WTC11 (cell line): Measurements from ENCODE around the gene MIER2. TPM values are rescaled to one million over a fixed set of nuclear protein-coding genes. Genes with fewer than 3 reads are reported as not detected.

Source experiments
- ATAC-seq: fragments of 200-7000 bp; cut with Tn5 transposase; 2 replicates; pipeline ENCODE4 v1.10.0; 2021; ENCODE audit warnings: mild to moderate bottlenecking, moderate library complexity
- CTCF ChIA-PET: fragments of 300-600 bp; sonication (Branson Sonifier 250); formaldehyde crosslinking; loops from one replicate; lab custom pipeline; 2021; ENCODE audit warnings: antibody characterized with exemption; lab: Charles Lee
- POLR2A ChIA-PET: fragments of 350-600 bp; sonication (Branson Sonifier 250); formaldehyde crosslinking; loops from one replicate; lab custom pipeline; 2021; ENCODE audit warnings: antibody characterized with exemption; lab: Charles Lee
- DNase-seq: peaks from one replicate; pipeline ENCODE4 v3.0.0; 2021; ENCODE audit warnings: low spot score
- H3K27ac Mint-ChIP-seq: 2 replicates; pipeline ENCODE4 v1.8.0; 2021; ENCODE audit warnings: mixed read lengths
- H3K27me3 Mint-ChIP-seq: 2 replicates; pipeline ENCODE4 v1.8.0; 2021; ENCODE audit warnings: low read depth, mild to moderate bottlenecking, moderate library complexity, mixed read lengths
- H3K36me3 Mint-ChIP-seq: 2 replicates; pipeline ENCODE4 v1.8.0; 2021; ENCODE audit warnings: mixed read lengths
- H3K4me1 Mint-ChIP-seq: 2 replicates; pipeline ENCODE4 v1.8.0; 2022; ENCODE audit warnings: mixed read lengths
- H3K4me3 Mint-ChIP-seq: 2 replicates; pipeline ENCODE4 v1.8.0; 2021; ENCODE audit warnings: mild to moderate bottlenecking, moderate library complexity, mixed read lengths
- H3K9me3 Mint-ChIP-seq: 2 replicates; pipeline ENCODE4 v1.8.0; 2021; ENCODE audit warnings: mixed read lengths
- CREM ChIP-seq: sonication (generic); formaldehyde crosslinking; IDR thresholded peaks from 2 replicates; pipeline ENCODE4 v1.8.1; 2022; ENCODE audit warnings: mild to moderate bottlenecking, missing genetic modification reagents, moderate library complexity
- FOXJ3 ChIP-seq: sonication (generic); formaldehyde crosslinking; IDR thresholded peaks from 2 replicates; pipeline ENCODE4 v1.9.0; 2021; ENCODE audit warnings: missing genetic modification reagents, mild to moderate bottlenecking, borderline replicate concordance
- FOXP1 ChIP-seq: sonication (generic); formaldehyde crosslinking; IDR thresholded peaks from 2 replicates; pipeline ENCODE4 v1.8.0; 2022; ENCODE audit warnings: missing genetic modification reagents, mild to moderate bottlenecking, moderate library complexity, borderline replicate concordance
- IRF2 ChIP-seq: sonication (generic); formaldehyde crosslinking; IDR thresholded peaks from 2 replicates; pipeline ENCODE4 v1.8.0; 2022; ENCODE audit warnings: low read depth, missing genetic modification reagents, borderline replicate concordance
- JAZF1 ChIP-seq: fragments of 250-450 bp; sonication (Bioruptor Pico); IDR thresholded peaks from 2 replicates; pipeline ENCODE4 v1.9.0; 2021; ENCODE audit warnings: moderate library complexity, mild to moderate bottlenecking, inconsistent platforms
- NFE2L1 ChIP-seq: sonication (generic); formaldehyde crosslinking; IDR thresholded peaks from 2 replicates; pipeline ENCODE4 v1.8.1; 2023; ENCODE audit warnings: missing genetic modification reagents
- OVOL2 ChIP-seq: fragments of 250-450 bp; sonication (Bioruptor Pico); IDR thresholded peaks from 2 replicates; pipeline ENCODE4 v1.9.0; 2021; ENCODE audit warnings: mild to moderate bottlenecking, borderline replicate concordance
- SMAD3 ChIP-seq: sonication (generic); formaldehyde crosslinking; IDR thresholded peaks from 2 replicates; pipeline ENCODE4 v1.8.0; 2022; ENCODE audit warnings: missing genetic modification reagents, mild to moderate bottlenecking, borderline replicate concordance
- ZNF232 ChIP-seq: sonication (generic); formaldehyde crosslinking; IDR thresholded peaks from 2 replicates; pipeline ENCODE4 v1.8.0; 2022; ENCODE audit warnings: mild to moderate bottlenecking, missing genetic modification reagents
- ZNF396 ChIP-seq: fragments of 250-450 bp; sonication (Bioruptor Pico); IDR thresholded peaks from 2 replicates; pipeline ENCODE4 v1.8.0; 2021; ENCODE audit warnings: mild to moderate bottlenecking, moderate library complexity, borderline replicate concordance
- ZSCAN18 ChIP-seq: fragments of 250-450 bp; sonication (Bioruptor Pico); IDR thresholded peaks from 2 replicates; pipeline ENCODE4 v2.1.2; 2022; ENCODE audit warnings: mild to moderate bottlenecking, moderate library complexity
- total RNA-seq: library from RNA; stranded (reverse); gene quantifications from 3 replicates; pipeline ENCODE4 v1.2.3, GENCODE V29; 2021
- TF ChIP-seq, protein P1 (sequence below): sonication (generic); formaldehyde crosslinking; IDR thresholded peaks from 2 replicates; pipeline ENCODE4 v1.8.0; 2022; ENCODE audit warnings: mild to moderate bottlenecking, missing genetic modification reagents
- TF ChIP-seq, protein P2 (sequence below): sonication (generic); formaldehyde crosslinking; IDR thresholded peaks from 2 replicates; pipeline ENCODE4 v1.8.1; 2022; ENCODE audit warnings: low read depth, mild to moderate bottlenecking, moderate library complexity, missing genetic modification reagents, borderline replicate concordance
- TF ChIP-seq, protein P3 (sequence below): sonication (generic); formaldehyde crosslinking; IDR thresholded peaks from 2 replicates; pipeline ENCODE4 v1.8.0; 2022; ENCODE audit warnings: missing genetic modification reagents

The MIER2 gene
- total RNA-seq, 1 experiment from 2014 or later: 56.3 TPM

GRCh38 chr19:355134-355533 lies 10.5 kb upstream of the MIER2 start (continued):
- TF ChIP-seq, protein P1, sequence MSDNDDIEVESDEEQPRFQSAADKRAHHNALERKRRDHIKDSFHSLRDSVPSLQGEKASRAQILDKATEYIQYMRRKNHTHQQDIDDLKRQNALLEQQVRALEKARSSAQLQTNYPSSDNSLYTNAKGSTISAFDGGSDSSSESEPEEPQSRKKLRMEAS: no peak
- TF ChIP-seq OVOL2 (no peak), ZNF232 (no peak), FOXJ3 (no peak), IRF2 (CRISPR knock-in tag) (no peak), JAZF1 (no peak), CREM (no peak), SMAD3 (CRISPR knock-in tag) (no peak), ZNF396 (CRISPR knock-in tag) (no peak)
- TF ChIP-seq, protein P2, sequence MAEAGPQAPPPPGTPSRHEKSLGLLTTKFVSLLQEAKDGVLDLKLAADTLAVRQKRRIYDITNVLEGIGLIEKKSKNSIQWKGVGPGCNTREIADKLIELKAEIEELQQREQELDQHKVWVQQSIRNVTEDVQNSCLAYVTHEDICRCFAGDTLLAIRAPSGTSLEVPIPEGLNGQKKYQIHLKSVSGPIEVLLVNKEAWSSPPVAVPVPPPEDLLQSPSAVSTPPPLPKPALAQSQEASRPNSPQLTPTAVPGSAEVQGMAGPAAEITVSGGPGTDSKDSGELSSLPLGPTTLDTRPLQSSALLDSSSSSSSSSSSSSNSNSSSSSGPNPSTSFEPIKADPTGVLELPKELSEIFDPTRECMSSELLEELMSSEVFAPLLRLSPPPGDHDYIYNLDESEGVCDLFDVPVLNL (CRISPR knock-in tag): no peak

DNA sequence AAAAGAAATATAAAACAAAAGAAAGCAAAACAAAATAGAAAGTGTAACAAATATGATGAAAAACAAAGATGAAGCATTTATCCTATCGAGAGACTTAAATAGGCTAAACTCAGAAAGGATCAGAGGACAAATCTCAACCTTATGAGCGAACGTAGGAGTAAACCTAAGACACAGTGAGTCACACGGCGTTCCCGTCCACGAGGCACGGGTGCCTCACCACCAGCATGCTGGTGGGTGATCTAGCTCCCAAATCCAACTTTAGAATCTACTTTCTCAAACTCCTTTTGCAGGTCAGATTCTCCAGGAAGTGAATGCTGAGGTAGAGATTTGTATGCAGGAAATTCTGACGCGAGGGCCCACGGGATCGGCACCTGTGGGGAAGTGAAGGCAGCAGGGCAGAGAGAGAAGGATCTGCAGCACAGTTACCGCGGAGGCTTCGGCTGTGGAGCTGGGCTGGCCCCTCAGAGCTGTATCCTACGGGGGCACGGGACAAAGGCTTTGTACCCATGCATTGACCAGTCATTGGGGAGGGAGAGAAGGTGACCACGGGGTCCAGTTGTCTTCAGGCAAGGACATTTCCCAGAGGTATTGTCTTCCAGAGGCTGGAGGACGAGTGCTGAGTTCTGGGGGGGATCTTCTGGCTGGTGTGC lies 7.5 kb upstream of the MIER2 start:
- CTCF ChIA-PET: no interaction called here
- no peak for ATAC-seq
- TF ChIP-seq NFE2L1 (CRISPR knock-in tag): no peak
- TF ChIP-seq FOXP1 (CRISPR knock-in tag): no peak
- TF ChIP-seq, all 79 proteins: peak for 0
- H3K36me3 Mint-ChIP-seq: peaks cover 3% of the 10 kb centered on the region
- H3K9me3 Mint-ChIP-seq: peaks cover 26% of the 10 kb centered on the region
- no peak overlapping the region for H3K27ac Mint-ChIP-seq
- H3K27me3 Mint-ChIP-seq: peaks cover 17% of the 10 kb centered on the region
- POLR2A ChIA-PET: no interaction called here
- no peak for DNase-seq
- no peak overlapping the region for H3K4me3 Mint-ChIP-seq
- no peaks in the 10 kb centered on the region for H3K4me1 Mint-ChIP-seq

GRCh38 chr19:347946-348861 lies 3.6 kb upstream of the MIER2 start:
- Mint-ChIP-seq H3K27me3 (peaks cover 25% of the 10 kb centered on the region), H3K9me3 (peaks cover 8% of the 10 kb centered on the region), H3K4me3 (no peak overlapping the region), H3K4me1 (peaks cover 15% of the 10 kb centered on the region), H3K27ac (no peak overlapping the region), H3K36me3 (0 out of 2 replicates have a peak, but pooled peaks cover 4% of the 10 kb centered on the region)
- DNase-seq (peak; percentile 61), ATAC-seq (peak; percentile 49)
- ChIA-PET CTCF (interaction anchor here (0.6 to 1.6 kb wide), 21 partner anchors 19 to 185 kb away, joined by 3 to 20 read pairs (median 3); no protein-coding TSS in a partner anchor), POLR2A (interaction anchor here (1.2 kb wide), 1 partner anchor 158 kb away, joined by 3 read pairs; no protein-coding TSS in a partner anchor)
- no peak for TF ChIP-seq ZSCAN18 (CRISPR knock-in tag)
- TF ChIP-seq, protein P3, sequence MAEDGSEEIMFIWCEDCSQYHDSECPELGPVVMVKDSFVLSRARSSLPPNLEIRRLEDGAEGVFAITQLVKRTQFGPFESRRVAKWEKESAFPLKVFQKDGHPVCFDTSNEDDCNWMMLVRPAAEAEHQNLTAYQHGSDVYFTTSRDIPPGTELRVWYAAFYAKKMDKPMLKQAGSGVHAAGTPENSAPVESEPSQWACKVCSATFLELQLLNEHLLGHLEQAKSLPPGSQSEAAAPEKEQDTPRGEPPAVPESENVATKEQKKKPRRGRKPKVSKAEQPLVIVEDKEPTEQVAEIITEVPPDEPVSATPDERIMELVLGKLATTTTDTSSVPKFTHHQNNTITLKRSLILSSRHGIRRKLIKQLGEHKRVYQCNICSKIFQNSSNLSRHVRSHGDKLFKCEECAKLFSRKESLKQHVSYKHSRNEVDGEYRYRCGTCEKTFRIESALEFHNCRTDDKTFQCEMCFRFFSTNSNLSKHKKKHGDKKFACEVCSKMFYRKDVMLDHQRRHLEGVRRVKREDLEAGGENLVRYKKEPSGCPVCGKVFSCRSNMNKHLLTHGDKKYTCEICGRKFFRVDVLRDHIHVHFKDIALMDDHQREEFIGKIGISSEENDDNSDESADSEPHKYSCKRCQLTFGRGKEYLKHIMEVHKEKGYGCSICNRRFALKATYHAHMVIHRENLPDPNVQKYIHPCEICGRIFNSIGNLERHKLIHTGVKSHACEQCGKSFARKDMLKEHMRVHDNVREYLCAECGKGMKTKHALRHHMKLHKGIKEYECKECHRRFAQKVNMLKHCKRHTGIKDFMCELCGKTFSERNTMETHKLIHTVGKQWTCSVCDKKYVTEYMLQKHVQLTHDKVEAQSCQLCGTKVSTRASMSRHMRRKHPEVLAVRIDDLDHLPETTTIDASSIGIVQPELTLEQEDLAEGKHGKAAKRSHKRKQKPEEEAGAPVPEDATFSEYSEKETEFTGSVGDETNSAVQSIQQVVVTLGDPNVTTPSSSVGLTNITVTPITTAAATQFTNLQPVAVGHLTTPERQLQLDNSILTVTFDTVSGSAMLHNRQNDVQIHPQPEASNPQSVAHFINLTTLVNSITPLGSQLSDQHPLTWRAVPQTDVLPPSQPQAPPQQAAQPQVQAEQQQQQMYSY (CRISPR knock-in tag): peak; percentile 77
